Activated naive CD4-positive, alpha-beta T cell treated with anti-CD3 and anti-CD28 coated beads for 36 hours (primary cell): Measurements from ENCODE around the gene MGAT2. TPM values are rescaled to one million over a fixed set of nuclear protein-coding genes. Genes with fewer than 3 reads are reported as not detected.

Experiments
- total RNA-seq, 2 experiments: library from RNA; stranded (reverse); gene quantifications; one replicate each; pipeline ENCODE4 v1.2.3, GENCODE V29; 2021

MGAT2 gene
- total RNA-seq, 2 experiments from 2014 or later: 20.6 to 20.7 TPM

Other genes starting within 250 kb of the MGAT2 start
- gene RPS29, start 34.4 kb upstream of the MGAT2 start, total RNA-seq: 1,000 to 10,000 TPM; 1,858 to 2,382 TPM
- 10 to 100 TPM; 47.7 to 49.1 TPM for gene LRR1, start 21.9 kb upstream of the MGAT2 start, total RNA-seq
- 100 to 1,000 TPM; 250 to 266 TPM for gene RPL36AL, start 173 bp upstream of the MGAT2 start, total RNA-seq
- 1 to 10 TPM; 5.5 to 6.0 TPM for gene DNAAF2, start 14.4 kb downstream of the MGAT2 start, total RNA-seq
- gene POLE2, start 67.4 kb downstream of the MGAT2 start, total RNA-seq: 10 to 100 TPM; 36.9 to 40.3 TPM
- gene KLHDC1, start 72.3 kb downstream of the MGAT2 start, total RNA-seq: under 1 TPM; 0.57 to 0.79 TPM
- 10 to 100 TPM; 24.3 to 25.0 TPM for gene KLHDC2, start 147.4 kb downstream of the MGAT2 start, total RNA-seq
- 10 to 100 TPM; 45.5 to 47.0 TPM for gene NEMF, start 232.0 kb downstream of the MGAT2 start, total RNA-seq